GM23248 (cell line): ENCODE results near the gene MRPL33. TPM values are rescaled to one million over a fixed set of nuclear protein-coding genes. Genes with fewer than 3 reads are reported as not detected.

ENCODE experiments used
- DNase-seq: peaks from one replicate; pipeline ENCODE4 v3.0.0-alpha.2; 2015
- H2AFZ ChIP-seq: fragments of 200-600 bp; sonication (generic); 2 replicates; pipeline ENCODE4 v1.6.1; 2016; ENCODE audit warnings: antibody characterized with exemption
- H3F3A ChIP-seq: fragments of 200-600 bp; sonication (generic); 2 replicates; pipeline ENCODE4 v1.6.1; 2016; ENCODE audit warnings: mild to moderate bottlenecking, antibody characterized with exemption, mixed run types; ENCODE audit not compliant: insufficient read depth
- H3K27ac ChIP-seq: fragments of 200-600 bp; sonication (generic); 2 replicates; pipeline ENCODE4 v1.5.1; 2016; ENCODE audit warnings: mild to moderate bottlenecking
- H3K27me3 ChIP-seq: fragments of 200-600 bp; sonication (generic); replicated peaks from 2 replicates; pipeline ENCODE4 v1.6.1; 2016; ENCODE audit warnings: mild to moderate bottlenecking; ENCODE audit not compliant: insufficient read depth
- H3K36me3 ChIP-seq: fragments of 200-600 bp; sonication (generic); 2 replicates; pipeline ENCODE4 v1.6.1; 2016; ENCODE audit warnings: low read depth, mild to moderate bottlenecking
- H3K4me1 ChIP-seq: fragments of 200-600 bp; sonication (generic); 2 replicates; pipeline ENCODE4 v1.6.1; 2016; ENCODE audit warnings: mild to moderate bottlenecking; ENCODE audit not compliant: insufficient read depth
- H3K4me2 ChIP-seq: fragments of 200-600 bp; sonication (generic); one replicate; pipeline ENCODE4 v1.6.1; 2016; ENCODE audit warnings: mild to moderate bottlenecking; ENCODE audit not compliant: unreplicated experiment
- H3K4me3 ChIP-seq: fragments of 200-600 bp; sonication (generic); 2 replicates; pipeline ENCODE4 v1.5.1; 2016; ENCODE audit warnings: mild to moderate bottlenecking
- H3K79me2 ChIP-seq: fragments of 200-600 bp; sonication (generic); 2 replicates; pipeline ENCODE4 v1.6.1; 2016; ENCODE audit warnings: mild to moderate bottlenecking; ENCODE audit not compliant: insufficient read depth
- H3K9ac ChIP-seq: fragments of 200-600 bp; sonication (generic); 2 replicates; pipeline ENCODE4 v1.6.1; 2016; ENCODE audit warnings: mild to moderate bottlenecking
- H3K9me2 ChIP-seq: fragments of 200-600 bp; sonication (generic); 2 replicates; pipeline ENCODE4 v1.6.1; 2016; ENCODE audit warnings: mixed run types, mild to moderate bottlenecking, moderate library complexity; ENCODE audit not compliant: insufficient read depth
- H3K9me3 ChIP-seq: fragments of 200-600 bp; sonication (generic); one replicate; pipeline ENCODE4 v1.6.1; 2017; ENCODE audit warnings: low read depth
- H4K20me1 ChIP-seq: fragments of 200-600 bp; sonication (generic); 2 replicates; pipeline ENCODE4 v1.6.0; 2016; ENCODE audit not compliant: insufficient read depth
- EZH2 ChIP-seq: fragments of 200-600 bp; sonication (generic); IDR thresholded peaks from 2 replicates; pipeline ENCODE4 v1.6.1; 2018; ENCODE audit warnings: antibody characterized with exemption, mild to moderate bottlenecking; ENCODE audit not compliant: insufficient read depth, poor library complexity, severe bottlenecking
- EZH2phosphoT487 ChIP-seq: fragments of 200-600 bp; sonication (generic); IDR thresholded peaks from 2 replicates; pipeline ENCODE4 v1.6.1; 2018; ENCODE audit warnings: antibody characterized with exemption, moderate library complexity, mild to moderate bottlenecking, low read depth; ENCODE audit not compliant: insufficient read depth
- WGBS, 2 experiments: methylation state at CpG; one replicate each; pipeline ENCODE4 v1.1.6; 2015 to 2017; ENCODE audit warnings: low lambda C conversion rate in 2 of 2, low coverage in 1 of 2; ENCODE audit errors: missing lambda C conversion rate in 2 of 2; 5-methylcytosine and 5-hydroxymethylcytosine counted together
- in situ Hi-C: fragments of 300-500 bp; cut with MboI; formaldehyde crosslinking; loops from 2 replicates; pipeline ENCODE4 v1.15.0; 2020
- polyA plus RNA-seq: library from polyadenylated mRNA; unstranded; fragments of >200 nt; fragmentation: Nextera tagmentation; extraction: Ambion mirVana; gene quantifications from 2 replicates; pipeline ENCODE4 v1.2.1, GENCODE V29; 2016
- total RNA-seq: library from RNA; depleted of rRNA; stranded (reverse); fragments of >200 nt; shearing (Covaris generic); gene quantifications from 2 replicates; pipeline ENCODE4 v1.2.3, GENCODE V29; 2014

The MRPL33 gene
- total and polyA plus RNA-seq, 2 experiments from 2014 or later = 70.8 to 340 TPM

DNA sequence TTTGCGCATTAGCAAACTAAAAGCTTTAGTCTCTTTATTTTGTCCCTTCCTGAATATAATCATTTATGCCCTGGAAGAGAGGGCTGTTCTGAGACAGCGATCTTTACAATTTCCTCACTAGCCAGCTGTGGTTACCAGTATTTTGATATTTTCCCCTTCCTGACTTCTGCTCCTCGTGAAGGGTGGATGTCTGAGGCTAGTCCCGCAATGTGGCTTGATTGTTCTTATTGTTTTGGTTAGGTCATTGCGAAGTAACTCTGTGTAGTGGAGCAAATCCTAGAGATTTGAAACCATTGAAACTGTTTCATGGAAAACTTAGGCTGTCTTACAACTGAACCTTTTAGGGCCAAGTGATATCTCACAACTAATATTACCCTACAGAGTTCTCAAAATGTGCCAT is 2.4 kb downstream of the MRPL33 start:
- H3K9me2 ChIP-seq = no peaks in the 10 kb centered on the region
- no peak for DNase-seq
- no peaks in the 10 kb centered on the region for H3K9me3 ChIP-seq
- peaks cover 26% of the 10 kb centered on the region for H3F3A ChIP-seq
- no peak overlapping the region for H2AFZ ChIP-seq
- in situ Hi-C loops = no loop called here
- no peaks in the 10 kb centered on the region for H3K27me3 ChIP-seq
- H3K4me3 ChIP-seq = peak overlapping the region; percentile 82
- peaks cover 74% of the 10 kb centered on the region for H3K79me2 ChIP-seq
- no peak for TF ChIP-seq EZH2
- TF ChIP-seq EZH2phosphoT487 = no peak
- peaks cover 39% of the 10 kb centered on the region for H3K4me1 ChIP-seq
- no peaks in the 10 kb centered on the region for H4K20me1 ChIP-seq
- H3K36me3 ChIP-seq = peaks cover 3% of the 10 kb centered on the region; the same call in 1 of the 2 replicates
- H3K4me2 ChIP-seq = peak overlapping the region; percentile 93
- no peak overlapping the region for H3K27ac ChIP-seq
- H3K9ac ChIP-seq = no peak overlapping the region
- WGBS, 2 experiments = 81% methylated on average over 5 of the region's 5 CpGs

DNA sequence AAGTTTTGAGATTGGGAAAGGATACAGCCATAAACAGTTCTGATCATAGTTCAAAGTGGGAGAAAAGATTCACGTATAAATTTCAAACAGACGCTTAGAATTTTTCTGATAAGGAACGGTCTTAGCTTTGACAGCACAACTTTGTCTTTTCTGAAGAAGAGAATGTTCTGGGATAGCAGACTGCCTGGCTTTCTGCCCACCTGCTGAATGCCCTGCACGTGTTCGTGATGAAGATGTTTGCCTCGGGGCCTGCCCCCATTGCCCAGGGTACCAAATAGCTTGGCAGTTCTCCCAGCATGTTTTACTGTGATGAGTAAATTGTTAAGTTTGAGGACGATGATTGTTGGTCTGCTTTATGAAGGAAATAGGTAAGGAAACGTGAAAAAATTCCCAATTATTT is 4.6 kb downstream of the MRPL33 start:
- in situ Hi-C loops = no loop called here
- H3K79me2 ChIP-seq = peaks cover 95% of the 10 kb centered on the region
- H4K20me1 ChIP-seq = no peaks in the 10 kb centered on the region
- 6 to 13% methylated on average over 8 of the region's 8 CpGs for WGBS, 2 experiments
- H3F3A ChIP-seq = peaks cover 26% of the 10 kb centered on the region
- H3K4me2 ChIP-seq = peak overlapping the region; percentile 52
- H3K9me2 ChIP-seq = no peaks in the 10 kb centered on the region
- H3K4me1 ChIP-seq = peaks cover 48% of the 10 kb centered on the region
- peak overlapping the region; percentile 47 for H3K27ac ChIP-seq
- DNase-seq = peak; percentile 86
- H3K9me3 ChIP-seq = no peaks in the 10 kb centered on the region
- H3K4me3 ChIP-seq = peak overlapping the region; percentile 9; the same call in 1 of the 2 replicates
- peaks cover 18% of the 10 kb centered on the region; the same call in 1 of the 2 replicates for H3K36me3 ChIP-seq
- peak overlapping the region; percentile 2; the same call in 1 of the 2 replicates for H2AFZ ChIP-seq
- TF ChIP-seq EZH2phosphoT487 (no peak), EZH2 (no peak)
- H3K27me3 ChIP-seq = no peaks in the 10 kb centered on the region
- 0 out of 2 replicates have a peak overlapping the region, but pooled peaks have one; percentile 14 for H3K9ac ChIP-seq

GRCh38 chr2:27776696-27777095 is 5.2 kb downstream of the MRPL33 start:
- no peaks in the 10 kb centered on the region for H4K20me1 ChIP-seq
- no peaks in the 10 kb centered on the region for H3K9me2 ChIP-seq
- 79 to 80% methylated on average over 3 of the region's 3 CpGs for WGBS, 2 experiments
- H3K4me3 ChIP-seq = peak overlapping the region; percentile 9; the same call in 1 of the 2 replicates
- H3K9me3 ChIP-seq = no peaks in the 10 kb centered on the region
- TF ChIP-seq EZH2phosphoT487 (no peak), EZH2 (no peak)
- no peak for DNase-seq
- peaks cover 48% of the 10 kb centered on the region for H3K4me1 ChIP-seq
- H3K79me2 ChIP-seq = peaks cover 100% of the 10 kb centered on the region
- peaks cover 26% of the 10 kb centered on the region for H3F3A ChIP-seq
- H3K36me3 ChIP-seq = peaks cover 18% of the 10 kb centered on the region; the same call in 1 of the 2 replicates
- in situ Hi-C loops = no loop called here
- H3K9ac ChIP-seq = 0 out of 2 replicates have a peak overlapping the region, but pooled peaks have one; percentile 14
- H3K27me3 ChIP-seq = no peaks in the 10 kb centered on the region
- H3K27ac ChIP-seq = peak overlapping the region; percentile 47
- no peak overlapping the region for H2AFZ ChIP-seq
- peak overlapping the region; percentile 52 for H3K4me2 ChIP-seq

DNA sequence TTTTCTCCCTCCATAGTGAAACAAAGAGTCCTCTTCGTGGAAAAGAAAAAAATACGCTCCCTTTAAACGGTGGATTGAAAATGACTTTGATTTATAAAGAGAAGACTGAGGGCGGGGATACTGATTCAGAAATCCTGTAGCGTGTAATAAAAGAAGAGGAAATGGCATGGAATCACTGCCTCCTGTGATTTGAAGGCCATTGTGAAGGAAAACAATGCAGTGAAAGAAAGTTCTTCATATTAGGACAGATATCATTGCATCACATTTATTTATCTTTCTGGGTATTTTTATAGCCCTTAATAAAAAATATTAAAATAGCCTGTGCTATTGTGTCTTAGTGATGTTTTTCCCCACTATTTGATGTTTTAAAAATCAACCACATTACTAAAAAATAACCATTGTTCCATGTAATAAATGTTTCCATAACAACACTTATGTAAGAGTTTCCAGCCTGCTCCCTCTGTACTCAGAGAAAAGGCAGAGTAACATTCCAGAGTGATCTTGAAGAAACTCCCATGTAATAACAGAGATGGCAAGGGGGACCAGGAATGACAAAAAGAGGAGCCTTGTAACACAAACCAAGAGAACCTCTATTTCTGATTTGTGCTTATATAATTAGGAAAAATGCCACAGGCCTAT is 8.0 kb downstream of the MRPL33 start:
- Histone ChIP-seq H3K27me3 (no peaks in the 10 kb centered on the region), H3K9ac (no peak overlapping the region), H3K4me3 (no peak overlapping the region), H3K9me3 (no peaks in the 10 kb centered on the region), H2AFZ (no peak overlapping the region), H3K27ac (no peak overlapping the region), H3K4me1 (peaks cover 32% of the 10 kb centered on the region), H3K36me3 (peaks cover 18% of the 10 kb centered on the region; the same call in 1 of the 2 replicates), H3K9me2 (no peaks in the 10 kb centered on the region), H3K79me2 (peaks cover 87% of the 10 kb centered on the region), H3K4me2 (no peak overlapping the region), H3F3A (peaks cover 18% of the 10 kb centered on the region), H4K20me1 (no peaks in the 10 kb centered on the region)
- no peak for TF ChIP-seq EZH2
- no peak for TF ChIP-seq EZH2phosphoT487
- peak; percentile 28 for DNase-seq
- 38 to 45% methylated on average over 5 of the region's 5 CpGs for WGBS, 2 experiments
- in situ Hi-C loops = no loop called here
